GM10248 (cell line): ENCODE data around the gene ZNF554.

Source experiments
- CTCF ChIA-PET: fragments of 300-600 bp; sonication (Branson Sonifier 250); formaldehyde crosslinking; extraction: SDS; loops from one replicate; lab custom pipeline; 2021; ENCODE audit warnings: antibody characterized with exemption; lab: Yijun Ruan, JAX
- POLR2A ChIA-PET: fragments of 350-650 bp; sonication (Branson Sonifier 250); formaldehyde crosslinking; extraction: SDS; loops from one replicate; lab custom pipeline; 2020; ENCODE audit warnings: antibody characterized with exemption; lab: Yijun Ruan, JAX
- DNase-seq: peaks from one replicate; pipeline ENCODE4 v3.0.0; 2012; ENCODE audit errors: extremely low spot score
- TF ChIP-seq, protein P1 (sequence below): IDR thresholded peaks from 2 replicates; pipeline ENCODE4 v1.5.1; 2012; ENCODE audit warnings: mild to moderate bottlenecking, low read depth; ENCODE audit errors: extremely low read depth, missing control alignments, control extremely low read depth

The ZNF554 gene

DNA sequence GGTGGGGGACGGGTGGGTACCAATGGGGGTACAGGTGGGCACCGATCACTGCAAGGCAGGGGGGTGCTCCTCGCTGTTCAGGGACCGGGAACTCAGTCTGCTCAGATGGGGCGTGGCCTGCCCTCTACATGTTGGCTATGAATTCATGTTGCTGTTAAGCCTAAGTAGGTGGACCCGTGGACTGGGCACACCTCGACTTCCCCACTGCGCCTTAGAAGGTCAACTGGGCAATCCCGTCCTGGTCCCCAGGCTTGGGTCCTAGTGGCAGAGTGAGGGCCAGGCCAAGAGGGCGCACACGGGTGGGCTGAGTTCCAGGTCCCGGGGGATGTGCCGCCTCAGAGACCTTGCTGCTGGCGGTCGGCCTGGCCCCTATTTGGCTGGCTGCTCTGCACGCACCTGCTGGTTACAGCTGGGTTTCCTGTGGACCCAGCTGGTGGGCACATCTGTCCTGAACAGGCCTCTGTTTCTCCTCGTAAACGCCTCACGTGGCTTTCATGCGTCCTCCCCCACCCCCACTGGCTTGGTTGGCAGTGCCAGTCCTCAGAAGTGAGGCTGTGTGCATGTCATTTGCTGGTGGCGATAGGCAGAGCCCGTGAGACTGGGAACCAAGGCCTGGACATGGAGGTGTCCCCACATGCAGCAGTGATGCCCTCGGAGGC lies 13.5 kb upstream of the ZNF554 start:
- POLR2A ChIA-PET, result no interaction called here
- TF ChIP-seq, protein P1, sequence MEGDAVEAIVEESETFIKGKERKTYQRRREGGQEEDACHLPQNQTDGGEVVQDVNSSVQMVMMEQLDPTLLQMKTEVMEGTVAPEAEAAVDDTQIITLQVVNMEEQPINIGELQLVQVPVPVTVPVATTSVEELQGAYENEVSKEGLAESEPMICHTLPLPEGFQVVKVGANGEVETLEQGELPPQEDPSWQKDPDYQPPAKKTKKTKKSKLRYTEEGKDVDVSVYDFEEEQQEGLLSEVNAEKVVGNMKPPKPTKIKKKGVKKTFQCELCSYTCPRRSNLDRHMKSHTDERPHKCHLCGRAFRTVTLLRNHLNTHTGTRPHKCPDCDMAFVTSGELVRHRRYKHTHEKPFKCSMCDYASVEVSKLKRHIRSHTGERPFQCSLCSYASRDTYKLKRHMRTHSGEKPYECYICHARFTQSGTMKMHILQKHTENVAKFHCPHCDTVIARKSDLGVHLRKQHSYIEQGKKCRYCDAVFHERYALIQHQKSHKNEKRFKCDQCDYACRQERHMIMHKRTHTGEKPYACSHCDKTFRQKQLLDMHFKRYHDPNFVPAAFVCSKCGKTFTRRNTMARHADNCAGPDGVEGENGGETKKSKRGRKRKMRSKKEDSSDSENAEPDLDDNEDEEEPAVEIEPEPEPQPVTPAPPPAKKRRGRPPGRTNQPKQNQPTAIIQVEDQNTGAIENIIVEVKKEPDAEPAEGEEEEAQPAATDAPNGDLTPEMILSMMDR, result no peak
- CTCF ChIA-PET, result no interaction called here
- DNase-seq, result no peak

DNA sequence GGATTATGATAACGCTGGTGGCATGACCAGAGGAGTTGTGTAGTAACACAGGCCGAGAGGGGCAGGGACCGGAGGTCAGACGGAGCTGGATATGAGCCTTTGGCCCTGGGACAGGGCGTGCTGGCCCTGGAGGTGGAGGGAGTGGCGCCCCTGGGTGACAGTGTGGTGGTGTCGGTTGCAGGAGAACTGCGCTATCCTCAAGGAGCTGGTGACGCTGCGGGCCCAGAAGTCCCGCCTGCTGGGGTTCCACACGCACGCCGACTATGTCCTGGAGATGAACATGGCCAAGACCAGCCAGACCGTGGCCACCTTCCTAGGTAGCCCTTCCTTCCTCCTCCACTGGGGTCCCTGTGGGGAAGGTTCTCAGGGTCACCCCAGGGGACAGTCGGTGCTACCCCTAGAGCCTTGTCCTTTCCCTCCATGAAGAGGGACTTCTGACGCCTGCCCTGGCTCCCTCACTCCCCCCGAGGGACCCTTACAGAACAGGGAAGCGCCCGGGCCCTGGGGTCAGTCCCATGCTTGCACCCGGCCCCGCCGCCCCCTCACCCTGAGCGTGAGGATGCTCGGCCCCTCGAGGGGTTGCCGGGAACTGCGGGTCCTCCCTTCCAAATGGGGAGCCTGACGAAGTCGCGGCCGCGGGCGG lies 12.8 kb upstream of the ZNF554 start:
- TF ChIP-seq, protein P1, result no peak
- no peak for DNase-seq
- POLR2A ChIA-PET, result no interaction called here
- CTCF ChIA-PET, result no interaction called here

DNA sequence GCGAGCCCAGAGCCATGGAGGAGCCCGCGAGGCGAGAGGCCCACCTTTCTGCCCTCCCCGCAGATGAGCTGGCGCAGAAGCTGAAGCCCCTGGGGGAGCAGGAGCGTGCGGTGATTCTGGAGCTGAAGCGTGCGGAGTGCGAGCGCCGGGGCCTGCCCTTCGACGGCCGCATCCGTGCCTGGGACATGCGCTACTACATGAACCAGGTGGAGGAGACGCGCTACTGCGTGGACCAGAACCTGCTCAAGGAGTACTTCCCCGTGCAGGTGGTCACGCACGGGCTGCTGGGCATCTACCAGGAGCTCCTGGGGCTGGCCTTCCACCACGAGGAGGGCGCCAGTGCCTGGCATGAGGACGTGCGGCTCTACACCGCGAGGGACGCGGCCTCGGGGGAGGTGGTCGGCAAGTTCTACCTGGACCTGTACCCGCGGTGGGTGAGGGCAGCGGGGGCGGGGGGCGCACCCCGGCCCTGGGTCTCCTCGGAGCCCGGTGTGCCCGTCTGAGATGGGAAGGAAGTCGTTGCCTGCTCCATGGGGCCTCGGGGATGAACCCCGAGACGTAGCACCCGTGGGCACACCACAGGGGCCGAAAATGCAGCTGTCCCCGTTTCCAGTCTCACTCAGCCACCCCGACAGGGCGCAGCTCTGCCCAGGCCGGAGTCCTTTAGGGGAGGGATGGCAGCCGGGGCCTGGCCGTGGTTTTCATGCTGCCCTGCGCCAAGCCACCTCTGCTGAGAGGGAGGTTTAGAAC lies 12.1 kb upstream of the ZNF554 start:
- TF ChIP-seq, protein P1, result no peak
- CTCF ChIA-PET, result no interaction called here
- POLR2A ChIA-PET, result no interaction called here
- no peak for DNase-seq

DNA sequence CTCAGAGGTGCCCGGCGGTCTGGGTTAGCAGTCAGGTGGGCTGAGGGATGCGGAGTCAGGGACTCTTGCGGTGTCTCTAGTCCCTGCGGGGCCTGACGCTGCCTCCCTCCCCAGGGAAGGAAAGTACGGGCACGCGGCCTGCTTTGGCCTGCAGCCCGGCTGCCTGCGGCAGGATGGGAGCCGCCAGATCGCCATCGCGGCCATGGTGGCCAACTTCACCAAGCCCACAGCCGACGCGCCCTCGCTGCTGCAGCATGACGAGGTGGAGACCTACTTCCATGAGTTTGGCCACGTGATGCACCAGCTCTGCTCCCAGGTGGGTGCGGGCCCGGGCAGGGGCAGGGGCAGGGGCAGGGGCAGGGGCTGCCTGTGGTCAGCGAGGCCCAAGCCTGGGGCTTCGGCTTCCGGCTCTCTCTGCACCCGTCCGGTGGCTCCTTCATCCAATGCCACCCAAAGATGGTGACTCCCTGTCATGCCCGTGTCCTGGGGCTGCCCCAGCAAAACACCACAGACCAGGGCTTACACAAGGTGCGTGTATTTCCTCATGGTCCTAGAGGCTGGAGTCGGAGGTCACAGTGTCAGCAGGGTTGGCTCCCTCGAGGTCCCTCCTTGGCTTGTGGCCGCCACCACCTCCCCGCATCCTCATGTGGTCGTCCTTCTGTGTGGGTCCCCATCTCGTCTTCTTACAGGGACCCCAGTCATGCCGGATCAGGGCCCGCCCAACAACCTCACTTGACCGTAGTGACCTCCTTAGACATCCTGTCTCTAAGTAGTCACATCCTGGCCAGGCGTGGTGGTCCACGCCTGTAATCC lies 11.3 kb upstream of the ZNF554 start:
- TF ChIP-seq, protein P1, result no peak
- no peak for DNase-seq
- ChIA-PET POLR2A (no interaction called here), CTCF (no interaction called here)

DNA sequence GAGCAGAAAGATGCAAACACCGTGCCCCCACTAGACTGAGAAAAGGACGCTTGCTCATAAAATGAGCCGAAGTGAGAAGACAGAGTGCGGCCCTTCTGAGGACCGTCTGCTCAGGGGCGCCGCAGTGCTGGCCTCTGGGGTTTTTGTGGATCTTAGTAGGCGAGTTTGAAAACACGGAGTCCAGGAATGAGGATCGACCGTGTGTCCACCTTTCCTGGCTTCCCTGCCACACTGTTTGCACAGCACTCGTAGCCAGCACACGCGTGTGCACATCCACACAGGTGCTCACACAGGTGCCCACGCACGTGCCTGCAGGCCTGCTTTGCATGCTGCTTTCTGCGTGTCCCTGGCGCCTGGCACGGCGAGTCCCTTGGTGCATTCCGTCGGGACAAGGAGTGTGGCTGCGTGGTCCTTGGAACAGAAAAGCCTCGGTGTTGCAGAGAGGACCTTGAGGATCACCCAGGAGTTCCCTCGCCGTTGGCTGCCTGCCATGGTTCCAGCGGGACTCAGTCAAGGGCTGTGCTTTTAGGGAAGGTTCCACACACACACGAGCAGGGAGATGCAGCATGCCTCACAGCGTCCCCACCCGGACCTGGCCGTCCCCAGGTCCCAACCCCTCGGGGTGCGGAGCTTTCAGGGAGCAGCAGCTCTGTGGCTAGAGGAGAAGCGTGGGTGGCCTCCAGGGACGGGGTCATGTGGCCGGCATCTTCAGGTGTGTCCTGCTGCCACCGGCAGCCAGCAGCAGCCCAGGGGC lies 10.1 kb upstream of the ZNF554 start:
- TF ChIP-seq, protein P1, result no peak
- CTCF ChIA-PET, result no interaction called here
- POLR2A ChIA-PET, result no interaction called here
- no peak for DNase-seq
